GM10248 (cell line): ENCODE results near the gene NASP.

ENCODE experiments used
- CTCF ChIA-PET: fragments of 300-600 bp; sonication (Branson Sonifier 250); formaldehyde crosslinking; extraction: SDS; loops from one replicate; lab custom pipeline; 2021; ENCODE audit warnings: antibody characterized with exemption; lab: Yijun Ruan, JAX
- POLR2A ChIA-PET: fragments of 350-650 bp; sonication (Branson Sonifier 250); formaldehyde crosslinking; extraction: SDS; loops from one replicate; lab custom pipeline; 2020; ENCODE audit warnings: antibody characterized with exemption; lab: Yijun Ruan, JAX
- DNase-seq: peaks from one replicate; pipeline ENCODE4 v3.0.0; 2012; ENCODE audit errors: extremely low spot score
- TF ChIP-seq, protein P1 (sequence below): IDR thresholded peaks from 2 replicates; pipeline ENCODE4 v1.5.1; 2012; ENCODE audit warnings: mild to moderate bottlenecking, low read depth; ENCODE audit errors: extremely low read depth, missing control alignments, control extremely low read depth

The NASP gene

DNA sequence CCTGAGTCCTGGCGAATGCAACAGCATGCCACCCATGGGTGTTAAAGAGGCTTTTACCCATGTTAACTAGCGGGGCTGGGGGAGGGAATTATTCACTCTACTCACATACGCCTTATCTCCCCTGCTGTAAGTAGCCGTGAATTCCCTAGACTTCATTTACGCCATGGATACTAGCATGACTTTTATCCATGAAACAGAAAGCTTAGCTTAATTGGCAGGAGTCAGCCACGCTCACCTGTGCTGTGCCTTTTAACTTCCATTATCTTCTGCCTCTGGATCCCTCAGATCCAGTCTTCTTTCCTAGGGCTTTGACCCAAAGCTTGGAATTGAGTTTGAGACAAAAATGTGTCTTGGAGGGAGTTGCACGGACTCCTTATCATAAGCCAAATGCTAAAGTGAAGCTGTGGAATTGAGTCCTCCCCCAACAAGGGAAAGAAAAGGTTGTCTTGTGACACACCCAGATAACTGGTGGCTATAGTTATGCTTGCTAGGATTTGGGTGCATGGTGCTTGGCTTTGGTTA lies 9.7 kb upstream of the NASP start:
- ChIA-PET CTCF (interaction anchor here (0.8 to 1.8 kb wide), 5 partner anchors 8 to 214 kb away, joined by 3 to 9 read pairs (median 3); no protein-coding TSS in a partner anchor), POLR2A (interaction anchor here (1.8 kb wide), 1 partner anchor 10 kb away, joined by 6 read pairs; the partner anchor contains the start of gene NASP)

DNA sequence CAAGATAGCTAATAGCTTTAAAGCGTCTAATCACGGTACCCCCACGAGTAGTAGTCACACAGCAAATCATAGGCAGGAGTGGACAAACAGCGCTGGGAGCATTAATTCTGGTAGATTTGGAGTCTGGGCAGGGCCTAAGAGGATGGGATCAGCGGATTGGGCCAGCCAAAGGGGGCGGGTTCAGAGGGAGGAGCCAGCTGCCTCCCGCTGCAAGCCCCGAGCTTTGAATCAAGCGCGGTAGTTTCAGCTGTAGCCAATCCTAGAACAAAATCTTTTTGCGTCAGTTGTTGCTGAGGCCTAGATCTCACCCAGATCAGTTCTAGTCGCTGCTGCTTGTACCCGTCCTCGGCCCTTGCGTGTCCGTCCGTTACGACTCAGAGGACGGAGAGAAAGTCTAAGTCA lies 576 bp upstream of the NASP start:
- peak; percentile 98 for DNase-seq
- CTCF ChIA-PET = interaction anchor here (0.9 to 10.3 kb wide), 9 partner anchors 8 to 569 kb away, joined by 3 to 130 read pairs (median 3); partner anchors contain the start of gene AKR1A1
- TF ChIP-seq, protein P1, sequence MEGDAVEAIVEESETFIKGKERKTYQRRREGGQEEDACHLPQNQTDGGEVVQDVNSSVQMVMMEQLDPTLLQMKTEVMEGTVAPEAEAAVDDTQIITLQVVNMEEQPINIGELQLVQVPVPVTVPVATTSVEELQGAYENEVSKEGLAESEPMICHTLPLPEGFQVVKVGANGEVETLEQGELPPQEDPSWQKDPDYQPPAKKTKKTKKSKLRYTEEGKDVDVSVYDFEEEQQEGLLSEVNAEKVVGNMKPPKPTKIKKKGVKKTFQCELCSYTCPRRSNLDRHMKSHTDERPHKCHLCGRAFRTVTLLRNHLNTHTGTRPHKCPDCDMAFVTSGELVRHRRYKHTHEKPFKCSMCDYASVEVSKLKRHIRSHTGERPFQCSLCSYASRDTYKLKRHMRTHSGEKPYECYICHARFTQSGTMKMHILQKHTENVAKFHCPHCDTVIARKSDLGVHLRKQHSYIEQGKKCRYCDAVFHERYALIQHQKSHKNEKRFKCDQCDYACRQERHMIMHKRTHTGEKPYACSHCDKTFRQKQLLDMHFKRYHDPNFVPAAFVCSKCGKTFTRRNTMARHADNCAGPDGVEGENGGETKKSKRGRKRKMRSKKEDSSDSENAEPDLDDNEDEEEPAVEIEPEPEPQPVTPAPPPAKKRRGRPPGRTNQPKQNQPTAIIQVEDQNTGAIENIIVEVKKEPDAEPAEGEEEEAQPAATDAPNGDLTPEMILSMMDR = no peak
- POLR2A ChIA-PET = interaction anchor here (0.6 to 5.9 kb wide), 13 partner anchors 8 to 547 kb away, joined by 3 to 42 read pairs (median 5); partner anchors contain the start of genes AKR1A1, GPBP1L1, MUTYH and PRDX1

More for the DNA sequence above, 9.7 kb upstream of the NASP start:
- DNase-seq = no peak
- TF ChIP-seq, protein P1 = no peak

DNA sequence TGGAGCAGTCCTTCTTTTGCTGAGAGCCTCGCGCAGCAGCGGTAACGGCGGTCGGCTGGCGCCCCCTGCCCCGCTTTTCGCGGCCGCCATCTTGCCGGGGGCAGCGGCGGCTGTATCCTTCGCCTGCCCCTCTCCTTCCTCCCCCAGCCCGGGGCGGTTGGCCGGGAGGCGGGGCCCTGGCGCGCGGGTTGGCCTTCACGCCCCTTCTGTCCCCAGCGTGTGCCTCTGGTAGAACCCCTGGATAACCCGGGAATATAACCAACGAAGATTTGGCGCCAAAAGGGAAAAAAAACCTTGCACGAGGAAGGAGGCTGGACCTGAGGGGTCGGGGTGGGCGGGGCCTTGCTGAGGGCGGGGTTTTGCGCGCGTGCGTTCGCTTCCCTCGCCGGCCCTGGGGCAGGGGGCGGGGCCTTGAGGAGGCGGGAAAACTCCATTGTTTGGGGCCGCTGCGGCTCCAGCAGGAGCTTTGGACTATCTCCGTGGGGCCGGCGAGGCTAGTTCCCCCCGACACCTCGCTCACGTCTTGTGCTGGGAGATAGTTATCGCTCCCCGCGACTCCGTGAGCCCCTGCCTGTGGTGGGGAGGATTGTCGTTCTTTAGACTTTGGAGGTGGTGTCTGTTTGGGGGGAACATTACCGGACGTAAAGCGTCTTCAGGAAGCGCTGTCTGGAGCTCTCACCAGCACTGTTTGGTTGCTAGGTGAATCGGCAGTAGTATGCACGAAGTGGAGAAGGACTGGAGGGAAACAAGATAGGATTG lies 689 bp downstream of the NASP start:
- CTCF ChIA-PET = interaction anchor here (0.8 to 10.3 kb wide), 3 partner anchors 10 to 72 kb away, joined by 3 to 130 read pairs (median 10); no protein-coding TSS in a partner anchor
- peak; percentile 90 for DNase-seq

DNA sequence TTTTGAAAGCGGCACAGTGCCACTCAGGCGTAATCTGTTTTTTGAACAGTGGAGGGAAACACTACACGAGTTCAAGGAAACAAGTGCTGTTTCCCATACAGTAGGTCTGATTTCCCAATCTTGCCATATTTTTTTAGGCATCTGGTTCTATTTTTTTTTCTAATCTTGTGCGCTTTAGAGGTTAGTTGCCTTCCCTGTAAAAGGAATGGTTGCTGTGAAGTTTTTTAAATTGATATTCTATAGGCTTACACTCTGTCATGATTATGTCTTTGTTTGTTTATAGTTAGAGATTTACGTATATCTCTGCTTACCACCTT lies 1.2 kb downstream of the NASP start:
- DNase-seq = no peak
- ChIA-PET CTCF (interaction anchor here (0.8 to 10.3 kb wide), 4 partner anchors 11 to 72 kb away, joined by 3 to 130 read pairs (median 6); no protein-coding TSS in a partner anchor), POLR2A (interaction anchor here (0.5 to 5.9 kb wide), 15 partner anchors 9 to 854 kb away, joined by 3 to 42 read pairs (median 4); partner anchors contain the start of genes AKR1A1, CCDC163, GPBP1L1 and MMACHC)
- TF ChIP-seq, protein P1 = no peak

More for the DNA sequence above, 689 bp downstream of the NASP start:
- POLR2A ChIA-PET = interaction anchor here (0.6 to 5.9 kb wide), 17 partner anchors 9 to 854 kb away, joined by 3 to 42 read pairs (median 6); partner anchors contain the start of genes AKR1A1, CCDC163, GPBP1L1 and MMACHC
- TF ChIP-seq, protein P1 = no peak

DNA sequence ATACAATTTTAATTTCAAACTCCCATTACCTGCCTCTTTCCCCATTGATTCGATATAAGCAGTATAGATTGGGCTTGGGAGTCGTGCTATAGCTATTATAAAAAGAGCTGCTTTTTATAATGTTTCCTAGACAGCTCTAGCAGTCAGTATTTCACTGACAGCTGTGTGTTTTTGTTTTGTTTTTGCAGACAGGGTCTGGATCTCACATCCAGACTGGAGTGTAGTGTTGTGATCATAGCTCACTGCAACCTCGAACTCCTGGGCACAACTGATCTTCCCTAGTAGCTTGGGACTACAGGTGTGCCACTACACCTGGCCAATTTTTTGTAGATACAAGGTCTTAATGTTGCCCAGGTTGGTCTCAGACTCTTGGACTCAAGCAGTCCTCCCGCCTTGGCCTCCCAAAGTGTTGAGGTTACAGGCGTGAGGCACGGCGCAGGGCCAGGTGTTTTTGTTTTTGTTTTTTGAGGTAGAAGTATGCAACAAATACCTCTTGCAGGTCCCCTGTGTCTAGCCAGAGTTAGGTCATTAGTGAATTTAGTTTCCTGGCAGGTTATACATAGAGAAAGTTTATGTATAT lies 1.7 kb downstream of the NASP start:
- ChIA-PET CTCF (interaction anchor here (0.8 to 10.3 kb wide), 4 partner anchors 11 to 73 kb away, joined by 3 to 130 read pairs (median 6); no protein-coding TSS in a partner anchor), POLR2A (interaction anchor here (0.5 to 5.9 kb wide), 9 partner anchors 35 to 855 kb away, joined by 3 to 42 read pairs (median 4); partner anchors contain the start of genes AKR1A1, PRDX1 and RNU5D-1)
- no peak for DNase-seq
- TF ChIP-seq, protein P1 = no peak
